ENCODE results near the gene MYH11.

- TF ChIP-seq POLR2A (IDR thresholded peaks at IDR 0.05; ENCODE audit: low read length): no peak
- no peak for TF ChIP-seq GATA1 (IDR thresholded peaks at IDR 0.05; ENCODE audit: low read depth, low read length)
These were observed 130.1 kb downstream of the MYH11 start for GRCh38 chr16:15726715-15727114.
